Activated T-helper 9 cell treated with anti-CD3 and anti-CD28 coated beads, Interleukin-2, amount 50 U/mL, for 16 hours (primary cell): ENCODE data around the gene PDE2A.

Experiments
- DNase-seq: peaks from one replicate; pipeline ENCODE4 v3.0.0-alpha.2; 2020; ENCODE audit warnings: low read depth

The PDE2A gene

DNA sequence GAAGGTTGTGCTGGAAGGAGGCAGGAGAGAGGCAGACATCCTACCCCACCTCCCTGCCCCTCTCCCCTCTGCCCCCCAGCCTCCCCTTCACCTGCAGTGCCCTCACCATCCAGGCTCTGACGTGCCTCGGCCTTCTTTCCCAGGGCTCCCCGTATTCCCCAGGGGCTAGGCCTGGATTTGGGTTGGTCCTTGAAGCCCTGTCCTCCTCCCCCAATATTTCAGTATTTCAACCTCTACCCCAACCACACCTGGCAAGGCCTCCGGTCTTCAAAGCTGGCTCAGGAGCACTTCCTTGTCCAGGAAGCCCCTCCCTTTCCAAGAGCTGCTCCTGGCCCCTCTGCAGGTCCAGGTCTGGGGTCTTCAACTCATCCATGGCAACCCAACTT, 8.6 kb upstream of the PDE2A start:
- DNase-seq: no peak

- no peak for DNase-seq
Measured at GRCh38 chr11:72682238-72682857, 8.1 kb upstream of the PDE2A start.

DNA sequence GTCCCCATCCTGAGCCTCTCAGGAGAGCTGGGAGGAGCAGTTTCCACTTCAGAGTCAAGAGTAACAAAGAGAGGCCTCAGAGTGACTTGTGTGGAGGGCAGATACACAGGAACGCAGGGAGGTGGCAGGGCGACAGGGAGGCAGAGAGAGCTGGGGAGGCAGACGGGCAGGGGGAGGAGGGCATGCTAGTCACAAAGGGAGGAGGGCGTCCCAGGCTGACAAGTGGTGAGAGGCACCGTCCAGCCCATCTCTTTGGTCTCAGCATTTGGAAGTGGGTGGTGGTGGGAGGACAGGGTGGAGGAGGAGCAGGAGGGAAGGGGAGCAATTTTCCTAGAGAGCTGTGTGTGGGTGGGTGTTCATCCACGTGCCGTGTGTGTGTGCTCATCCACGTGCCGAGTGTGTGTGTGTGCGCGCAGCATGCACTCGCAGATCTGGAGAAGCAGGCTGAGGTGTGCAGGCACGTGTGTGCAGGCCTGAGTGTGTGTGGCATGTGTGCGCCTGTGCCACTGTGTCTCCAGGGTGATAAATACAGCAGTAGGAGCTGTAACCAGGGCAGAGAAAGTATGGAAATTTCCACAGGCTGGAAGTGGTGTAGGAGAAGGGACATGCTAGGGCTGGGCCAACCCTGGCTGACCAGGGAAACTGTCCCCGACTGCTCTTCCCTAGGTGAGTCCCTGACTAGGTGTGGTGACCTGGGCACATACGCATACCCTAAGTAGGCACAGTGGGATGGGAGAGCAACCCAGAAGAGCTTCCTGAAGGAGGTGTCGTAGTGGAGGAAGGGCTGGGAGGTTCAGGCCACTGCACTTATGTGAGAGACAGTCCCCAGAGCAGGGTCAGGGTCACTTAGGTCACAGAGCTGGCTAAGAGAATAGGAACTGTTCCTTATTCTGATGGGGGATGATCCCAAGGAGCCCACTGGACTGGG, 7.3 kb upstream of the PDE2A start:
- no peak for DNase-seq

GRCh38 chr11:72680624-72681158, 6.5 kb upstream of the PDE2A start:
- DNase-seq: no peak

- DNase-seq: no peak
Measured at GRCh38 chr11:72679869-72680268, 5.6 kb upstream of the PDE2A start.

- DNase-seq: no peak
Measured at GRCh38 chr11:72678524-72678923, 4.3 kb upstream of the PDE2A start.

DNA sequence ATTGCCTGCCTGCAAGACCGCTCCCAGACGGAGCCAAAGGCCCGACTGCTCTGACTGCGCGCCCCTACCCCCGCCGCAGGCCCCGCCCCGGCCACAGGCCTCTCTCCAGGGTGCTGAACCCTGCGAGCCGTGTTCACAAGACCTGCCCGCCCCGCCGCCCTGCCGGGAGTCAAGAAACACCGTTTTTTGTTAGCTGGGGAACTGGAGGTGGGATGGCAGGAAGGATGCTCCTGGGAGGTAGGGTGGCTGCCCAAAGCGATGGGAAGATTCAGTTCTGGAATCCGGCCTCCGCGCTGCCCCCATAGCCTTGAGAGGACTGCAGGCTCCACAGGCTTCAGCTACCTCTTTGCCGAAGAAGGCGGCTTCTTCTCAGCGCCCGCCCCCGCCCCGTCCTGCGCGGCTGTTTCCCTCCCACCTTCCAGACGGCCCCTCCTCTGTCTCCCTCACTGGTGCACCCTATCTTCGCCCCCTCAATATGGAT, 2.7 kb upstream of the PDE2A start:
- peak; percentile 46 for DNase-seq

GRCh38 chr11:72675221-72675620, 999 bp upstream of the PDE2A start:
- no peak for DNase-seq

DNA sequence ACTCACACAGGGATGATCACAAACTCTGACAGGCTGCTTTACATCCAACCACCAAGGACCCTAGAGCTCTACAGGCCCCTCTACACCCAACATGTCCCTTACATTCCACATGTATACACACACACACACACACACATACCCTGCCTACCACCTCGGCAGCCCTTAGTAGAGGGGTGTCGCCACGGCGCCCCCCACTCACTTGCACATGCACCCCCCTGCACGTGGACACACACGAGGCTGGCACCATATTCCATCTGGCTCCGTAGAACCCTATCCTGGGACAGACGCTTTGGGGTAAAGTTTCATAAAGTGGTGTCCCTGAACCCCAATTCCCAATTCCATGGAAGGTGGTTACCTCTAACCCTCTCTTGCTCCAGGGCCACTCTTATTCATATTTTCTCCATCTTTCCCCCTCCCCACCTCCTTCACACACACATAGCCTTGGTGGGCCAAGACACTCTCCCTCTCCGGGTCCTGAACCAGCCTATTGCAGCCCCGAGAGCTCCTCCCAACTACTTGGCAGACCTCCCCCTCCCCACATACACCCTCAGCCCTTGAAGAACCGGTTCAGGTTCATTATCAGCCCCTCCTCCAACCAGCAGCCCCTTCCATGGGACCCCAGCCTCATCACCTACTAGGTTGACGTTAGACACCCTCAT, 809 bp downstream of the PDE2A start:
- no peak for DNase-seq

DNA sequence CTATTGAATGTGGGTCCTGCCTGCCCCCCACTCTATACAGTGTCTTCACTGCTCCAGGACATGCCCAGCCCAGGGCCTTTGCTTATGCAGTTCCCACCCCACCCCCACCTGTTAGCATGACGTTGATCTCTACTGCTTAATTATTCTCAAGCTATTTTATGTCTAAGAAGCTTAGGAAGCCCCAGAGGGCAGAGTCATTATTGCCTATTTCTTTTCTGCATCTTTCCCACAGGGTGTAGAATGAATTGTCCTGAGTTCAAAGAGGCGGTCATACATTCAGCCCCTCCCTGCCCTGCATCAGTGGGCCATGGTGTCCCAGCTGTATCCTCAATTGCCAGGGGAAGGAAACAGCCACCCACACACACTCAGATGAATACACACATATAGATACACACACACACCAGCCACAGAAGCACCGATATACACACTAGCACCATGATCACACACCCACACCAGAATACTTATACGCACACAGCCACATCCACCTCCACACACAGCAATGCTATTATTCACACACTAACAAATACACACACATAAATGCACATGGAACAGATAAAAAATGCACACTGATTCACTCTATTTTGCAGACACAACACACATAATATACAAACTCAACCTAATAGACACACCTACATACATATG, 1.5 kb downstream of the PDE2A start:
- DNase-seq: no peak

DNA sequence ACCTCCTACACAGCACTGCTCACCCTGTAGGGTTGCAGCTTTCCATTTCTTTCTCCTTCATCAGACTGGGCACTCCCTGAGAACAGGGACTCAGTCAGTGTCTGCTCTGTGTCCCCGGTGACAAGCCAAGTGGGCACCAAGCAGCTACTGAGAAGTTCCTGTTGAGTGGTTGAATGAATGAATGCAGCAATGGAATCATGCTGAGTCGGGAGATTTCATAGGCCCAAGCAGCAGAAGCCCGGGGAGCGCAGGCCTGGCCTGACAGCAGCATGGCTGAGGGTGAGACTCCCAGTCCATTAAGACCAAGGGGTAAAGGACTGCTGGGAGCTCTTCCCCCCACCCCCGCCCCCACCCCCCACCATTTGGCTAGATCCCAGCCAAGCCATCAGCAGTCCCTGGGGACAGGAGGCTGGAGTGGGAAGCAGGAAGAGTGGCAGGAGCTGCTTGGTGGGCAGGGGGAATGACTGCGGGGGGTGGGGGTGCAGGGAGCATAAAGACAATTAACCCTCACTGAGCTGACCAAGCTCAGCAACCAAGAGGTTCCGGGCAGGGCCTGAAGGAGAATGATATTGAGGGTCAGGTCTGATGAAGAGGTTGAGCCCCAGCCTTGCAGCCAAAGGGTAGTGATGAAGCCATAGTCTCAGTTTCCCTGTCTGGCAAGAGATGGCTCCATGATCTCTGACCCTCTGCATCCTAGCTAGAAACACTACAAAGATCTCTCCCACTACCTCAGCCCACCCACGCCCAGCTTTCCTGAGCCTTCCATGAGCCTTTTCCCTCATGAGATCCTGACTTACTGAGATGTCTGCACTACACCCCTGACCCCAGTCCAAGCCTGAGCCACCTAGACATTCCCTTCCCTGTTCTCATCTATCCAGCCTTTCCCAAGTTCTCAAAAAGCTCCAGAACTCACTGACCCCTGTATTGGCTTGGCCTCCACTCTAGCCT, 2.8 kb downstream of the PDE2A start:
- no peak for DNase-seq

DNA sequence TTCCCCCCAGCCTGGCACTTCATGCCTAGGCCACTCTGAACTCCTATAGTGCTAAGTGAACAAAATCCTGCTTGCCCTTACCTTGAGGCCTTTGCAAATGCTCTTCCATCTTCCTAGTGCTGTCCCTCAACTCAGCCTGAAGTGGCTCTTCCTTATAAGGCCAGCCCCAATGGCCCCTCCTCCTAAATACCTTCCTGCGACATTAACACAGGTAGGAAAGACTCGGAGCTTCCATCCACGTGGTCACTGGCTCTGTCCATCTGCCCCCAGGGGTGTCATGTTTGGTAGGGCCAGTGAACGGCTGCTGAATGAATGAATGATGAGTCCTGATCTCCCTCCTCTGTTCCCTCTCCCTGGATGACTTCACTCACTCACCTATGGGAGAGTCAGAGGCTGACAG, 4.2 kb downstream of the PDE2A start:
- DNase-seq: no peak

GRCh38 chr11:72669527-72669926, 4.7 kb downstream of the PDE2A start:
- DNase-seq: no peak

DNA sequence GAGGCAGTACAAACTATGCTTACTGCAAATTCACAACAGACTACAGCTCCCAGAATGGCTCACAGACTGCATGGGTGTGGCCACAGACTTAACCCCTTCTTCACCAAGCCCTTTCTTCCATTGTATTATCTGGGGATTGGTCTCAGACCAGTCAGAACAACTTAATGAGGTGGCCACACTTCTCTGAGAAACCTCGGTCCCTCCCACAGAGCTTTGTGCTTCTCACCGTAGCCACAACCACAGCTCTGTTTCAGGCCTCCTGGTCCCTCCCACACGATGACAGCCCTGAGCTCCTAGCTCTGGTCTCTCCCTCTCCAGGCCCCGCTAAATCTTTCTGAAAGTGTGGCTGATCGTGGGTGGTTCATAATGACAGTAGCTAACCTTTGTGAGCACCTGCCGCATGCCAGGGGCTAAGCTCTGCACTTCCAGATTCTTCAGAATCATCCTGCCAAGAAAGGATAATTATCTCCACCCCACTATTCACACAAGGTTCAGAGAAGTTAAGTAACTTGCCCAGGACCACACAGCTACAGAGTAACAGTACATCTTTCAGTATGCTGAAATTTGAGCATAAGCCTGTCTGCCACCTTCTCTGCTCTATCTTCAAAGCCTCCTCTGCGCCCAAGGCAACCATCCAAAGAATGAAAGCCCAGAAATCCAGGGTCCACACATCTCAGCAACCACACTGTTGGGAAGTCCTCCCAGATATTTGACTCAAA, 5.4 kb downstream of the PDE2A start:
- no peak for DNase-seq

GRCh38 chr11:72665911-72666472, 8.2 kb downstream of the PDE2A start:
- no peak for DNase-seq

GRCh38 chr11:72662036-72662435, 12.2 kb downstream of the PDE2A start:
- no peak for DNase-seq

DNA sequence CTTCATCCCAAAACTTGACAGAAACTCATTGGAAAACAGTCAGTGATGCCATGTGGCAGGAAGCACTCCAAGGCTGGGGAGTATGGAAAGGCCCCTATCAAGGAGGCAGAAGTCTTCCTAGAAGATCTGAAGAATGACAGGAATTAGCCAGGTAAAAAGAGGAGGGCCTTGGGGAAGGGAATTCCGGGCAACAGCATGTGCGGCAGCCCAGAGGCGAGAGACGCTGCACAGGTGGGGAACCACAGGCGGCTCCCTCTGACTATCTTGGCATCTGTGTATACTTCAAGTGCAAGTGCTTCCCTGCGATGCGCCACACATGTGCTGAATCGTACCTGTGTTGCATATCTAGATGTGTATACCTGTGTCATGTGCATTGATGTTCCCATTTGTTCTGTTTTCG, 12.7 kb downstream of the PDE2A start:
- no peak for DNase-seq

GRCh38 chr11:72658989-72659640, 15.1 kb downstream of the PDE2A start:
- no peak for DNase-seq

- DNase-seq: no peak
Measured at GRCh38 chr11:72657411-72658100, 16.7 kb downstream of the PDE2A start.
